Suprapubic skin (tissue), 4 donors: Measurements from ENCODE around the gene CFAP20DC. TPM values are rescaled to one million over a fixed set of nuclear protein-coding genes. Genes with fewer than 3 reads are reported as not detected.
"Not testable (repeated sequence)": the region's sequence is repeated elsewhere in the genome, so short reads cannot be mapped to it uniquely, and the experiment has no call there.

Experiments used
- DNase-seq, 2 donors: peaks; one replicate each; pipeline ENCODE4 v3.0.0-alpha.2; 2019; ENCODE audit warnings: low spot score in 2 of 2
- H3K27ac ChIP-seq: fragments of 200-600 bp; sonication (generic); one replicate; pipeline ENCODE4 v1.5.1; 2019
- H3K27me3 ChIP-seq: fragments of 200-600 bp; sonication (generic); one replicate; pipeline ENCODE4 v1.5.1; 2019
- H3K36me3 ChIP-seq: fragments of 200-600 bp; sonication (generic); one replicate; pipeline ENCODE4 v1.5.1; 2019
- H3K4me1 ChIP-seq: fragments of 200-600 bp; sonication (generic); one replicate; pipeline ENCODE4 v1.5.1; 2019
- H3K4me3 ChIP-seq: fragments of 200-600 bp; sonication (generic); one replicate; pipeline ENCODE4 v1.5.1; 2019; ENCODE audit warnings: mild to moderate bottlenecking
- H3K9me3 ChIP-seq: fragments of 200-600 bp; sonication (generic); one replicate; pipeline ENCODE4 v1.5.1; 2019
- CTCF ChIP-seq, 2 donors: fragments of 200-600 bp in 1 of 2; fragments of 450-650 bp in 1 of 2; sonication (generic) in 1 of 2; IDR thresholded peaks; one replicate each; pipeline ENCODE4 v1.5.1; 2016 to 2019; ENCODE audit warnings: antibody characterized with exemption in 2 of 2, mild to moderate bottlenecking in 1 of 2, moderate library complexity in 1 of 2
- EP300 ChIP-seq: sonication (generic); formaldehyde crosslinking; IDR thresholded peaks from one replicate; pipeline ENCODE4 v1.6.1; 2017; ENCODE audit warnings: antibody characterized with exemption
- POLR2A ChIP-seq, 2 donors: fragments of 450-650 bp; IDR thresholded peaks; one replicate each; pipeline ENCODE4 v1.6.1; 2017; ENCODE audit warnings: antibody characterized with exemption in 2 of 2, mild to moderate bottlenecking in 2 of 2, moderate library complexity in 2 of 2
- POLR2AphosphoS5 ChIP-seq, 3 donors: sonication (generic); formaldehyde crosslinking; IDR thresholded peaks; one replicate each; pipeline ENCODE4 v1.6.1; 2017; ENCODE audit warnings: antibody characterized with exemption in 3 of 3
- WGBS: methylation state at CpG from one replicate; pipeline ENCODE4 v1.1.5; 2018; 5-methylcytosine and 5-hydroxymethylcytosine counted together
- total RNA-seq, 4 donors: library from RNA; depleted of rRNA; stranded (reverse); fragments of >200 nt; gene quantifications; one replicate each; pipeline ENCODE4 v1.1.0, GENCODE V29; 2016

Gene CFAP20DC
- total RNA-seq, 4 donors from 2014 or later, result 0.53 to 2.3 (median 0.94) TPM

- no peaks in the 10 kb centered on the region for H3K27me3 ChIP-seq
- TF ChIP-seq EP300, result no peak
- no peak for TF ChIP-seq POLR2AphosphoS5 (IDR thresholded peaks at IDR 0.05)
- no peak for TF ChIP-seq CTCF (IDR thresholded peaks at IDR 0.05)
- TF ChIP-seq POLR2A (IDR thresholded peaks at IDR 0.05), result no peak
- no peaks in the 10 kb centered on the region for H3K36me3 ChIP-seq
- H3K27ac ChIP-seq, result no peak overlapping the region
- no peaks in the 10 kb centered on the region for H3K9me3 ChIP-seq
- WGBS, result 94% methylated on average over 3 of the region's 3 CpGs
- H3K4me3 ChIP-seq, result no peak overlapping the region
- H3K4me1 ChIP-seq, result no peaks in the 10 kb centered on the region
- no peak for DNase-seq
Measured at GRCh38 chr3:58973796-58974195, 76.0 kb downstream of the CFAP20DC start.

GRCh38 chr3:58967866-58968265 is 82.0 kb downstream of the CFAP20DC start:
- not testable (repeated sequence) for DNase-seq, H3K27me3 ChIP-seq, H3K27ac ChIP-seq, H3K36me3 ChIP-seq, H3K4me3 ChIP-seq, H3K4me1 ChIP-seq, H3K9me3 ChIP-seq
- WGBS, result 86% methylated on average over 1 of the region's 1 CpG

GRCh38 chr3:58965865-58966264 is 84.0 kb downstream of the CFAP20DC start:
- Histone ChIP-seq H3K4me1 (no peaks in the 10 kb centered on the region), H3K4me3 (no peak overlapping the region), H3K36me3 (no peaks in the 10 kb centered on the region), H3K27ac (no peak overlapping the region), H3K27me3 (no peaks in the 10 kb centered on the region), H3K9me3 (no peaks in the 10 kb centered on the region)
- 61% methylated on average over 2 of the region's 2 CpGs for WGBS
- DNase-seq, result no peak
- no peak for TF ChIP-seq POLR2AphosphoS5 (IDR thresholded peaks at IDR 0.05)
- TF ChIP-seq EP300, result no peak
- no peak for TF ChIP-seq CTCF (IDR thresholded peaks at IDR 0.05)
- TF ChIP-seq POLR2A (IDR thresholded peaks at IDR 0.05), result no peak

- 78% methylated on average over 2 of the region's 2 CpGs for WGBS
Measured at GRCh38 chr3:58963928-58964503, 85.8 kb downstream of the CFAP20DC start.

GRCh38 chr3:58962816-58963215 is 87.0 kb downstream of the CFAP20DC start:
- TF ChIP-seq POLR2AphosphoS5 (IDR thresholded peaks at IDR 0.05) (no peak), CTCF (IDR thresholded peaks at IDR 0.05) (no peak), EP300 (no peak), POLR2A (IDR thresholded peaks at IDR 0.05) (no peak)
- no peak for DNase-seq
- H3K27me3 ChIP-seq, result no peaks in the 10 kb centered on the region
- no peak overlapping the region for H3K27ac ChIP-seq
- no peak overlapping the region for H3K4me3 ChIP-seq
- H3K4me1 ChIP-seq, result no peaks in the 10 kb centered on the region
- H3K36me3 ChIP-seq, result no peaks in the 10 kb centered on the region
- H3K9me3 ChIP-seq, result no peaks in the 10 kb centered on the region
- 93% methylated on average over 3 of the region's 3 CpGs for WGBS

More at GRCh38 chr3:58963928-58964503, 85.8 kb downstream of the CFAP20DC start:
- DNase-seq, result no peak
- Histone ChIP-seq H3K27ac (no peak overlapping the region), H3K4me1 (no peaks in the 10 kb centered on the region), H3K27me3 (no peaks in the 10 kb centered on the region), H3K9me3 (no peaks in the 10 kb centered on the region), H3K36me3 (no peaks in the 10 kb centered on the region), H3K4me3 (no peak overlapping the region)
- TF ChIP-seq EP300 (no peak), POLR2AphosphoS5 (IDR thresholded peaks at IDR 0.05) (no peak), CTCF (IDR thresholded peaks at IDR 0.05) (no peak), POLR2A (IDR thresholded peaks at IDR 0.05) (no peak)
